ENCODE measurements around the gene EDAR.

Gene EDAR

GRCh38 chr2:108847000-108847399 lies 142.0 kb downstream of the EDAR start:
- DNase-seq = no peak

- DNase-seq = no peak
Observed at GRCh38 chr2:108845923-108846322, 143.1 kb downstream of the EDAR start.

All from T-helper 2 cell (primary cell).